Gastroesophageal sphincter (tissue), 3 donors: ENCODE results near the gene DUOX2.
"Not testable (repeated sequence)": the region's sequence is repeated elsewhere in the genome, so short reads cannot be mapped to it uniquely, and the experiment has no call there.

ENCODE experiments used
- CTCF ChIP-seq, 4 experiments: fragments of 200-600 bp in 2 of 4; fragments of 450-650 bp in 2 of 4; sonication (generic) in 1 of 4; IDR thresholded peaks; one replicate each; pipeline ENCODE4 v1.5.1; 2017 to 2019; ENCODE audit warnings: antibody characterized with exemption in 4 of 4, mild to moderate bottlenecking in 2 of 4, moderate library complexity in 2 of 4
- POLR2A ChIP-seq, 2 donors: fragments of 450-650 bp; IDR thresholded peaks; one replicate each; pipeline ENCODE4 v1.6.1; 2017; ENCODE audit warnings: antibody characterized with exemption in 2 of 2, mild to moderate bottlenecking in 2 of 2, moderate library complexity in 1 of 2
- POLR2AphosphoS5 ChIP-seq: sonication (generic); formaldehyde crosslinking; IDR thresholded peaks from one replicate; pipeline ENCODE4 v1.6.1; 2017; ENCODE audit warnings: antibody characterized with exemption

GRCh38 chr15:45052676-45053075 lies 61.3 kb downstream of the DUOX2 start:
- TF ChIP-seq CTCF (IDR thresholded peaks at IDR 0.05); POLR2AphosphoS5; POLR2A (IDR thresholded peaks at IDR 0.05): not testable (repeated sequence)
